Measurements from ENCODE around the gene PRKCH.

PRKCH gene

GRCh38 chr14:61476105-61476753 is 154.8 kb downstream of the PRKCH start:
- Histone ChIP-seq H3K36me3 (ENCODE audit: insufficient read depth, low read length) (no peaks in the 10 kb centered on the region), H3K27ac (ENCODE audit: low read depth, low read length) (no peak overlapping the region), H3K4me3 (ENCODE audit: low read length) (no peak overlapping the region), H3K9ac (ENCODE audit: low read depth, low read length) (no peak overlapping the region), H3K27me3 (ENCODE audit: insufficient read depth, low read length) (no peaks in the 10 kb centered on the region), H3K9me3 (ENCODE audit: insufficient read depth, low read depth, low read length) (no peaks in the 10 kb centered on the region), H3K4me1 (ENCODE audit: insufficient read depth, low read length) (peaks cover 18% of the 10 kb centered on the region)
- 88% methylated on average over 2 of the region's 2 CpGs for WGBS

GRCh38 chr14:61476754-61477410 is 155.5 kb downstream of the PRKCH start:
- peaks cover 12% of the 10 kb centered on the region for H3K4me1 ChIP-seq (ENCODE audit: insufficient read depth, low read length)
- no peaks in the 10 kb centered on the region for H3K9me3 ChIP-seq (ENCODE audit: insufficient read depth, low read depth, low read length)
- H3K27me3 ChIP-seq (ENCODE audit: insufficient read depth, low read length), result no peaks in the 10 kb centered on the region
- H3K36me3 ChIP-seq (ENCODE audit: insufficient read depth, low read length), result no peaks in the 10 kb centered on the region
- no peak overlapping the region for H3K27ac ChIP-seq (ENCODE audit: low read depth, low read length)
- H3K4me3 ChIP-seq (ENCODE audit: low read length), result no peak overlapping the region
- H3K9ac ChIP-seq (ENCODE audit: low read depth, low read length), result no peak overlapping the region
- WGBS, result 94% methylated on average over 6 of the region's 6 CpGs

DNA sequence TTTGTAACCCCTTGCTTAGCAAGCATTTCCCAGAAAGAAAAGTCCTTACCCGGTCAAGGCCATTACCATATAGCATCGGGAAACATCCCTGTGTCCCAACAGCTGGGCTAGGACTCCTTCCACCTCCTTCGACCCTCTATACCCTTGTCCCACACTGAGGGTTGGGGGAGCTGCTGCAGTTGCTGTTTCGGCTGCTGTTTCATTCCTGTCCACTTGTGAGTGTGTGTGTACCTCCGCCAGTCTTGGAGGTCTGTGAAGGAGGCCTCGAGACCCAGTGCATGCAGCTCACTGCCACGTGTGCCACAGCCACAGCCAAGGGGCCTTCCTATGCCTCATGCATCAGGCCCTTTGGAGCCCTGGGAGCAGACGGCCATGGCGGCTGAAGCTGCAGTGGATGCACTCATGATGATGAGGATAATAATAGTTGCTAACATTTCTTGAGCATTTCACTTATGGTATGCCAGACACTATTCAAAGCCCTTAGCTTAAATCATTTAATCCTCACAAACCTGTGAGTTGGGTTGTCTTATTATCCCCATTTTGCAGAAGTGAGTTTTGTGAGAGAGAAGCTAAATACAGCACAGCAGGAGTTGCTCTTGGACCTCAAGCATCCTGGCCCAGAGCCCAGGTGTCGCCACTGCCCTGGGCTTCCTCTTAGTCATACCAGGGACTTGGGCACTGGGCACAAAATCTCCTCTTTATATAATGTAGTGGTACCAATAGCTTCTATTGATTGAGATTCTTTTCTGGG is 156.5 kb downstream of the PRKCH start:
- H3K9me3 ChIP-seq (ENCODE audit: insufficient read depth, low read depth, low read length), result no peaks in the 10 kb centered on the region
- H3K36me3 ChIP-seq (ENCODE audit: insufficient read depth, low read length), result no peaks in the 10 kb centered on the region
- H3K4me1 ChIP-seq (ENCODE audit: insufficient read depth, low read length), result peaks cover 7% of the 10 kb centered on the region
- no peaks in the 10 kb centered on the region for H3K27me3 ChIP-seq (ENCODE audit: insufficient read depth, low read length)
- no peak overlapping the region for H3K9ac ChIP-seq (ENCODE audit: low read depth, low read length)
- 92% methylated on average over 10 of the region's 10 CpGs for WGBS
- no peak overlapping the region for H3K27ac ChIP-seq (ENCODE audit: low read depth, low read length)
- H3K4me3 ChIP-seq (ENCODE audit: low read length), result no peak overlapping the region

DNA sequence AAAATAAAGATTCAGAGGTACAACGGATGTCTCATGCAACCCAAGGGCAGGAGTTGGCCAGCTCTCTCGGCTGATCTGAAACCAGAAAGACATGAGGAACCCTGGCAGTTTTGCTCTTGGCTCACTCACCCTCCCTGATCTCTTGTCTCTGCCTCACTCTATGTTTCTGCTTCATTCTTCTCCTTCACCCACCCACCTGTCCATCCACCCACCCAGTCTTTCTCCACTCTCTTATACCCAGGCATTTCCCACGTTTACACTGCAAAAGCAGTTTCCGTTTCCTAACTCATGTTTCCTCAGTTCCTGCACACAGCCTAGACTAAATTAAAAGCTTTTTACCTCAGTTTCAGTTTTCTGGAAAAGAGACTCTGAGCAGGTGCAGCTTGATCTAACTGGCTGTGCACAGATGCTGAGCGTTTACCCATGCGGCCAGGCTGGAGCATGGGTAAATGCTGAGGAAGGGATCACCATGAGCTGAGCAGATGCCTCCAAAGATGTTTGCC is 157.6 kb downstream of the PRKCH start:
- H3K4me3 ChIP-seq (ENCODE audit: low read length), result no peak overlapping the region
- H3K36me3 ChIP-seq (ENCODE audit: insufficient read depth, low read length), result no peaks in the 10 kb centered on the region
- no peaks in the 10 kb centered on the region for H3K27me3 ChIP-seq (ENCODE audit: insufficient read depth, low read length)
- no peaks in the 10 kb centered on the region for H3K9me3 ChIP-seq (ENCODE audit: insufficient read depth, low read depth, low read length)
- no peak overlapping the region for H3K27ac ChIP-seq (ENCODE audit: low read depth, low read length)
- whole genome bisulfite sequencing, result 93% methylated on average over 6 of the region's 6 CpGs
- peaks cover 7% of the 10 kb centered on the region for H3K4me1 ChIP-seq (ENCODE audit: insufficient read depth, low read length)
- no peak overlapping the region for H3K9ac ChIP-seq (ENCODE audit: low read depth, low read length)

DNA sequence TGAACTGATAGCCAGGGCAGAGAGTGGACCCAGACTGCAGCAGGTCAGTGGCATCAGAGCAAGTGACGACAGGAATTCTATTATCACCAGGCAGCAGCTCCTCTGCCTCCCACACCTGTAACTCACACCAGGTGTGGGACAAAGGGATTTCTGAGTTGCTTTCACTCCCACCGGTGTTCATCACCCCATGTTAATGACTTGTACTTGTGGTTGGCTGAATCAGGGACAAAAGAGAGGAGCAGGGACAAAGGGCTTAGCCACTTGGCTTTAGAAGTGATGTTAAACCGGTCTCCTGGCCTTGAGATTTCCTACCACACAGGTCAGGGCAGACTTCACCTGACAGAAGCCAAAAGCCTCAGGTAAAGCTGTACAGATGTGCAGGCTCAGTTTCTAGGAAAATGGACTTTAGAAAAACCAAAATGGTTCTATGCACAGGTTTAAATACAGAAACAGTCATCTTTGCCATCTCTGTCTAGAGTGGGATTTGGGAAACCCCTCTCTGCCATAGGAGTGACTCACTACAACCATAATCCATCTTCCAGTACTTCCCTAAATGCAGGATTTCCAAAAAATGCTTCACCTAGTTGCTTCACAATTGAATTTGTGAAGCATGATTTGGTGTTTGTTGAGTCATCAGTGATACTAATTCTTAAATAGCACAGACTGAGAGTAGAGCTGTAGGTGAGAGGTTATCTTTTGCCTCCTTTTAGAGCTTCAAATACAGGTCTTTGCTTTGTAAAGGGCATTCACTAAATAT is 158.5 kb downstream of the PRKCH start:
- Histone ChIP-seq H3K27ac (ENCODE audit: low read depth, low read length) (no peak overlapping the region), H3K36me3 (ENCODE audit: insufficient read depth, low read length) (no peaks in the 10 kb centered on the region), H3K9ac (ENCODE audit: low read depth, low read length) (no peak overlapping the region)

GRCh38 chr14:61480704-61481285 is 159.4 kb downstream of the PRKCH start:
- Histone ChIP-seq H3K4me1 (ENCODE audit: insufficient read depth, low read length) (peaks cover 11% of the 10 kb centered on the region), H3K36me3 (ENCODE audit: insufficient read depth, low read length) (no peaks in the 10 kb centered on the region), H3K27me3 (ENCODE audit: insufficient read depth, low read length) (no peaks in the 10 kb centered on the region), H3K9ac (ENCODE audit: low read depth, low read length) (no peak overlapping the region), H3K27ac (ENCODE audit: low read depth, low read length) (no peak overlapping the region), H3K4me3 (ENCODE audit: low read length) (no peak overlapping the region), H3K9me3 (ENCODE audit: insufficient read depth, low read depth, low read length) (no peaks in the 10 kb centered on the region)
- whole genome bisulfite sequencing, result 89% methylated on average over 8 of the region's 8 CpGs

More for the DNA sequence above, 158.5 kb downstream of the PRKCH start:
- WGBS, result 80% methylated on average over 3 of the region's 3 CpGs
- no peak overlapping the region for H3K4me3 ChIP-seq (ENCODE audit: low read length)
- H3K4me1 ChIP-seq (ENCODE audit: insufficient read depth, low read length), result peaks cover 8% of the 10 kb centered on the region
- H3K9me3 ChIP-seq (ENCODE audit: insufficient read depth, low read depth, low read length), result no peaks in the 10 kb centered on the region
- H3K27me3 ChIP-seq (ENCODE audit: insufficient read depth, low read length), result no peaks in the 10 kb centered on the region

DNA sequence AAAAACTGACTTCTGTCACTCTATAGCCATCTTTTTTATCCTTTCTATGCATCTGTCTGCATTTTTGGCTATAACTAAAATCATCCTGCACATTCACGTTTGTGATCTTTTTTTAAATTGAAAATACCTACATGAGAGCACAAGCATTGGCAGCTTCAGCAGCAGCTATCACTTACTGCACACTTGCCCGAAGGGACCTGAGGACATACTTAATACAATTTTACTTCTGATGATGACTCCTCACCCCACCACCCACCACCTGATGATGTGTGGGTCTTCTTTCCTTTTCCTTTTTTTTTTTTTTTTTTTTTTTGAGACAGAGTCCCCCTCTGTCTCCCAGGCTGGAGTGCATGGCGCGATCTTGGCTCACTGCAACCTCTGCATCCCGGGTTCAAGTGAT is 160.3 kb downstream of the PRKCH start:
- Histone ChIP-seq H3K9ac (ENCODE audit: low read depth, low read length) (no peak overlapping the region), H3K36me3 (ENCODE audit: insufficient read depth, low read length) (no peaks in the 10 kb centered on the region), H3K4me1 (ENCODE audit: insufficient read depth, low read length) (peaks cover 11% of the 10 kb centered on the region), H3K27me3 (ENCODE audit: insufficient read depth, low read length) (no peaks in the 10 kb centered on the region), H3K4me3 (ENCODE audit: low read length) (no peak overlapping the region), H3K27ac (ENCODE audit: low read depth, low read length) (no peak overlapping the region), H3K9me3 (ENCODE audit: insufficient read depth, low read depth, low read length) (no peaks in the 10 kb centered on the region)
- 94% methylated on average over 5 of the region's 5 CpGs for WGBS

- 94% methylated on average over 8 of the region's 8 CpGs for WGBS
- Histone ChIP-seq H3K27ac (ENCODE audit: low read depth, low read length) (no peak overlapping the region), H3K4me1 (ENCODE audit: insufficient read depth, low read length) (peaks cover 11% of the 10 kb centered on the region), H3K4me3 (ENCODE audit: low read length) (no peak overlapping the region), H3K27me3 (ENCODE audit: insufficient read depth, low read length) (no peaks in the 10 kb centered on the region), H3K36me3 (ENCODE audit: insufficient read depth, low read length) (no peaks in the 10 kb centered on the region), H3K9ac (ENCODE audit: low read depth, low read length) (no peak overlapping the region), H3K9me3 (ENCODE audit: insufficient read depth, low read depth, low read length) (no peaks in the 10 kb centered on the region)
Measured at GRCh38 chr14:61482348-61483206, 161.2 kb downstream of the PRKCH start.

GRCh38 chr14:61483476-61483875 is 162.1 kb downstream of the PRKCH start:
- Histone ChIP-seq H3K4me1 (ENCODE audit: insufficient read depth, low read length) (peaks cover 11% of the 10 kb centered on the region), H3K9ac (ENCODE audit: low read depth, low read length) (no peak overlapping the region), H3K4me3 (ENCODE audit: low read length) (no peak overlapping the region), H3K36me3 (ENCODE audit: insufficient read depth, low read length) (no peaks in the 10 kb centered on the region), H3K27me3 (ENCODE audit: insufficient read depth, low read length) (no peaks in the 10 kb centered on the region), H3K9me3 (ENCODE audit: insufficient read depth, low read depth, low read length) (no peaks in the 10 kb centered on the region), H3K27ac (ENCODE audit: low read depth, low read length) (no peak overlapping the region)
- WGBS, result 96% methylated on average over 7 of the region's 7 CpGs

- Histone ChIP-seq H3K9ac (ENCODE audit: low read depth, low read length) (no peak overlapping the region), H3K27me3 (ENCODE audit: insufficient read depth, low read length) (no peaks in the 10 kb centered on the region), H3K27ac (ENCODE audit: low read depth, low read length) (no peak overlapping the region), H3K4me1 (ENCODE audit: insufficient read depth, low read length) (peaks cover 12% of the 10 kb centered on the region), H3K9me3 (ENCODE audit: insufficient read depth, low read depth, low read length) (no peaks in the 10 kb centered on the region), H3K36me3 (ENCODE audit: insufficient read depth, low read length) (no peaks in the 10 kb centered on the region), H3K4me3 (ENCODE audit: low read length) (no peak overlapping the region)
- WGBS, result 94% methylated on average over 9 of the region's 9 CpGs
Measured at GRCh38 chr14:61484031-61484430, 162.7 kb downstream of the PRKCH start.
